Measurements from ENCODE around the gene SYT9.

SYT9 gene

DNA sequence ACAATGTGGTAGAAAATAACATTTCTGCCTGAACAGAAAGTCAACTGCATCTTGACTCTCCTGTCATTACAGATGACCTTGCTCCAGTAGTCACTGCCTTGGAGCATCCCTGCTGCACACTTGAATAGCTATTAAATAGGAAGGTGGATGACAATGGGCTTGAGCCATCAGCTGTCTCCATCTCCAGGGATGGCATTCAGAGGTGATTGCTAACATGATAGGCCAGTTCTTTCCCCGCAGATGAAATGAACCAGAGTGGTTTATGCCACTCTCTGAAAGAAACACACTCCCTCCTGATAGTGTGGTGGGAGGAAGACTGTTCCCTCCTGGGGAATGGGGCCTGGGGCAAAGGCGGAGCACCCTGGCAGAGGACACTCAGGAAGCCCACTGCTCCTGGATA lies 176.5 kb downstream of the SYT9 start:
- DNase-seq, result peak; percentile 32 to 81

DNA sequence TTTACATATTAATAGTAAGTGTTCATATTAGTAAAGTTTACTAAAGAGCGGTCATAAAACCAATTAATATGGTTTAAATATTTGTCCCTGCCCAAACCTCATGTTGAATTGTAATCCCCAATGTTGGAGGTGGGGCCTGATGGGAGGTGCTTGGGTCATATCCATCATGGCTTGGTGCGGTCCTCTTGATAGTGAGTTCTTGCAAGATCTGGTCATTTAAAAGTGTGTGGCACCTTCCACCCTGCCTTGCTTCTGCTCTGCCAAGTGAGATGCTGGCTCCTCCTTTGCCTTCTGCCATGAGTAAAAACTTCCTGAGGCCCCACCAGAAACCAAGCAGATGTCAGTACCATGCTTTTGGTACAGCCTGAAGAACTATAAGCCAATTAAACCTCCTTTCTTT lies 178.8 kb downstream of the SYT9 start:
- no peak for DNase-seq

DNA sequence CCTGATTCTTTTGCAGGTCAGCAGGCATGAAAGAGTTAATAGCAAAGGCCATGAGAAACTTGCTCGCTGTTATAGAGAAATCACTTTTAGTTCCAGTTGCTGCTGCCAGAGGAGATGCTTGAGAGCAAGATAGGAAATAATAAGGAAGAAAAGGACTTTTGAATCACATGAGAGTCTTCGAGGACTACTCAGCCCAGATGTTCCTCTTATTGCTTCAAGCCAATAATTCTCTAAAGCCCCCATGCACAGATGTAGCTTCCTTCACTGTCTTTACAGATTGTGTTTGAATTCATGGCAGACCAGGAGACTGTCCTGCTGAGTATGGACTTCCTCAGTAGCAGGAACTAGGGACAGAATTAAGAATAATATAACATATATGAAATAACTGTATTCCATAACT lies 183.5 kb downstream of the SYT9 start:
- no peak for DNase-seq

DNA sequence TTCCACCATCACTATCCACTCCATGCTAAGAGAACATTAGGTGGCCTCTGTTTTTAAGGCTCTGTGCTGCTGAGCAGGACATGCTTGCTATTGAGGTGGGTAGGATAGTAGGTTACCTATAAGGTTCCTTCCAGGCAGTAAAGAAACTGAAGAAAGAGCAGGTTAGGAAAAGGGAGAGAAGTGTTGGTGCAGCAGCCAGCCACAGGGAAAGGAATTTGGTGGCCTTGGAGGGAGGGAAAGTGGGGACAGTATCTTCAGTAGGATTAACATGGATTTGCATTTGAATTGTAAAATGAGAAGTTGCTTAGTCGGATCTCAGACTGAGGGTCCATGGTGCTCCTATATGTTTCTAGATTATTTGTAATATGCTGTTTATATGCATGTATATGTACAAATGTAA lies 184.4 kb downstream of the SYT9 start:
- DNase-seq, result no peak

DNA sequence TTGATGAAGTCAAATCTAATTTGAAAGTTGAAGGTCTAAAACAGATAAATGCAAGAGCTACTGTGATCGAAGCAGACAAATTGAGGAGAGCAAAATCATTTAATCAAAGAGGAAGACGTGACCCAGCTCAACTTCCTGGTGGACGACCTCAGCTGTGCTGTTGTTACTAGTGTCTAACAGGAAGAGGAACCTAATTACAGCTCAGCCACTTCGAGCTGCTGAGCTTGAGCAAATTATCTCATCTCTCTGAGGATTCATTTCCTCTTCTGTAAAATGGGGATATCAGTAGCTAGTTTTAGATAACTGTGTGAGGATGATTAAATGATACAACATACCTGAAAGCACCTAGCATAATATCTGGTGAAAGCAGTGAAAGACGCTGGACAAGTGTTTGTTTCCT lies 185.0 kb downstream of the SYT9 start:
- DNase-seq, result no peak

DNA sequence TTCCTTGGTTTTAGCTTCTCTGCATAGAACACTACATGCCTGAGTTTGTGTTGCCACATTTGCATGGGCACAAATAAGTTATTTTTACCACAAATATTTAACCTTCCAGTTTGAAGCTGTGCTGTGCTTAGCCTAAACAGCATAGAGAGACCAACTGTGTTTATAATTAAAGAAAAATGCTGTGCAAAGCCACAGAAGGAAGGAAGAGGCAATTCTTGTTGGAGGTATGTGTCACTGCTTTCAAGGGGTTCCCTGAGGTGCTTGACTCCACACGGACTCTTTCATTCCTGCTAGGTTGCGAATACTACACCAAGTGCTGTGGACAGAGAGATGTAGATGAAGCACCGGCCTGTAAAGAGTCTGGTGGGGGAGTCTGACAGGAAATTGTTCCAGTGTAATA lies 186.0 kb downstream of the SYT9 start:
- DNase-seq, result no peak

DNA sequence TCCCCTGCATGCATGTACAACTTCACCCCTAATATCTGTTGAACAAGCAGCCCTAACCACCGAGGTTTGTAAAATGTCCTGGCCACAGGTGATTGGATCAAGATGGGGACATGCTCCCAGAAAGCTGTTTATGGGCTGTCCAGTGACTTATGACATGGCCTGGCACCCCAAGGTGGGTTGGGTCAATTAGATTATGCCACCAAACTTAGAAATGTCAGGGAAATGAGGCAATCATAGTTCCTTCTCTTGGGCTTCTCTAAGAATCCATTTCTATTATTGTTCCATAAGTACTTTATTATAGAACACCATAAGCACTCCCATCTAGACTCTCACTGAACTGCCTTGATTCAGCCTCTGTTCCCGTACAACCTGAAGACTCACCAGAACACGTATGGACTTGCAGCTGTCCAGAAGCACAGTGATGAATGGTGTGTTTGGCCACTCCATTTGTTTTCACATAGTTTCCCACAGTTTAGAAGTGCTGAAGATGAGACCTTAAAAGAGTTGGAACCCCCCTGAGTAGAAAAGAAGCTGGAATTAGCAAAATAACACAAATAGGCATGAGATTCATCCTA lies 188.1 kb downstream of the SYT9 start:
- DNase-seq, result no peak

DNA sequence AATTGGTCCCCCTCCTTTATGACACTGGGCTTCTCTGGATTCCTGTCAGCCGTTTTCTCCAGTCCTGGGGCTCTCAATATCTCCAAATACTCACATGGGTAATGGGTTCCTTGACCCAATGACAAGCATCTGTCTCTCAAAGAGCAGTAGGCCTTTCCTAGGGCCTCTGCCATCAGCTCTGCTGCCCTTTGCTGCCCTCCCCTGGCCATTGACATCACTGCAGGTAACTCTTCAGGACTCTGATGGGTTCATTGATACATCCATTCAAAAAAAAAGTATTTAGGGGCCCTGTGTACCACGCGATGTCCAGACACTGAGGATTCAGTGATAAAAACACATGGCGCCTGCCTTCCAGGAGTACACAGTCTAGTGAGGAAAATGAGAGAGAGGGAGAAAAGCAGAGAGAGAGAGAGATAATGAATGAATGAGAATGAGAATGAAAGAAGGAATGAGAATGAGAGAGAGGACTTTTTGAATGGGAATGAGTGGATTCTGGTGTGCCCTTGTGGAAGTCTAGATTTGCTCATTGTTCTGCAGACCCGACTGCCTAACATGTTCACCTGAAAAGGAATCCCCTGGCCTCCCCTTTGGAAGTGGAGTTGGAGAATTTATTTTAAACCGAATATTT lies 191.0 kb downstream of the SYT9 start:
- DNase-seq, result peak; percentile 48 to 56

DNA sequence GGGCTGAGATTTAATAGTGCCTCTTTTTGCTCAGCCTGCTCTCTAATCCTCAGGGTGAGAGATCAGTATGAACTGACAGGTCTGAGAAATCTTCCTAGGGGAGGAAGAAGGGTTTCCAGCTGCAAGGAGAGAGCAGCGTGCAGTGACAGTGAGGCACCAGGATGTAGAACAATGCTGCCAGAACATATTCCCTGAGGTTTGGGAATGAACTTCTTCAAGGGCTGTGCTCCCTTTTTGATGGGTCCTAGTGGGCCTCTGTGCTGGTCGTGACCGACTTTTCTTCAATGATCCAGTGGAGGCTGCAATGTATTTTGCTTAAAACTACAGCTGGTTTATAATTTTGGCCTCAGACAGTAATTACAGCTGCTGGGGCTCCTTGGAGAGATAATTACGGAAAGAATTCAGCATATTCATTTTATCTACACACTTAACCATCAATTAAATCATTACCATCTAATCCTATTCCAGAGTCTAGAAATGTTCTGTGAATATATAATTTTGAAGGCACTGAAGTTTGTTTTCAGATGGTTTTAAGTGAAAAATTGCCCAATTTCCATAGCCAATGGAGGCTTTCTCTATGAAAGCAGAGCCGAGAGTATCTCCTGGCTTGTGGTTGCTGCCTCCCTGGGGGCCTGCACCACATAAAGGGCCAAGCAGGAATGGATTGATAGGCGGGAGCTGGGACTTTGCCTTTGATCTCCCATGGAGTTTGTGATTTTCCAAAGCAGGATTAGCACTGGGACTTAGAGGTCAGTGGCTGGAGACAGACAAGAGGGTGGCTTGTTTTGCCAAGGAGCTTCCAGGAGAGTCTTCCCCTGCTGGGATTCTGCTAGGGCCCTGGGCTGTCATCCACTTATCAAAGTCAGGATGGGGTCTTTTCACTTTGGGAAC lies 192.6 kb downstream of the SYT9 start:
- DNase-seq, result no peak

DNA sequence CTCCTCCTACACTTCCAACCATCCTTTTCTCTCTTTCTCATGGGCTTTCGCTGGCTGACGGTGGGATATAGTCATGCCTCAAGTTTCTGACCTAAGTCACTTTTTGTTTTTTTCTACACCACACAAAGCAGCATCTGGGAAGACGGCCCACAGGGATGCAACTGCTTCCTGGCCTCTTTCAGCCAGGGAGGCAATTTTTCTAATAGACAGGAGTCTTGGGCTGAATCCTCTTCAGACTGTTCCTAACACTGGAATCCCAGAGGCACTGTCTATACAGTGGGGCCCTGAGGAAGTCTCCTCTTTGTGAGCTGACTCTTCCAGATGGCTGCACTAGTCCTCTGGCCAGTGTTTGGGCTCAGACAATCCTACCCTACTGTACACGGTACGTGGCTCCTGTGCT lies 193.9 kb downstream of the SYT9 start:
- DNase-seq, result no peak

DNA sequence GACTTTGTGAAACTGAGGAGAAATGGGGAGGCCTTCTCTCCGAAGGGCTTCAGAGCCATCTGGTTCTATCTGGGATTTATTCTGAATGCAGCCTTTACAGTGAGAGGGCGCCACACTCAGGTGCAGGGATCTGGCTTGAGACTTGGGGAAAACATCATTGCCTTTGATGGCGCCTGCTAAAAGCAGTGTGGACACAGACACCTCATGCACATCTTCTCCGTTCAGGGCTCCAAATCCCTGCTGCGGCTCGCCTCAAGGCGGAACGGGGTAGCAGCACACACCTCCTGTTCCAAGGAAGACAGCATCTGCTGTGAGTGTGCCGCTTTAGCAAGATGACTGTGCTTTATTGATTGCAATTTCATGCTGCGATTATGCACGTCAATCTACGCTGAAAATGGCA lies 196.5 kb downstream of the SYT9 start:
- peak in 1 of 2 experiments; percentile 22 for DNase-seq

DNA sequence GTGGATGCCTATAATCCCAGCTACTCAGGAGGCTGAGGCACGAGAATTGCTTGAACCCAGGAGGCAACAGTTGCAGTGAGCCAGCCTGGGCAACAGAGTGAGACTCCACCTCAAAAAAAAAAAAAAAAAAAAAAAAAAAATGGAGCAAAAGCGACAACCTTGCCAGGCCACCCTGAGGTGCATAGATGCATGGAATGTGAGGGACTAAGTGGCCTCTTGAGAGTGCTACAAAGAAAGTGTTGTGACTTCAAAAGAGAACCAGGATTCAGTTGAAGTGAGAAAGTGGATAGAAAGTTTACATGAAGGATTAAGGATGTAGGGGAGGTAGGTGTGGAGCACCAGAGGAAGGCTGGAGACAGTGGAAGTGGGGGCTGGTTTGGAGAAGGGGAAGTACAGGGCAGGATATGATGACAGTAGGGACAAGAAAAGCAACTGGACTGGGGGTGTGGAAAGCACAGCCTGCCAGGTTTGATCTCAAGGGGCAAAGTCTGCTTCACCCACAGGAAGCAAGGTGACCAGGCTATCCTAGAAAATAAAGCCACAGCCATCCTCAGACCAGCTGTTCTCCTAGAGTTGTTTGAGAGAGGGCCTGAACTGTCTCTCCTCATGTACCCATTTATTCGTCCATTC lies 197.6 kb downstream of the SYT9 start:
- no peak for DNase-seq

DNA sequence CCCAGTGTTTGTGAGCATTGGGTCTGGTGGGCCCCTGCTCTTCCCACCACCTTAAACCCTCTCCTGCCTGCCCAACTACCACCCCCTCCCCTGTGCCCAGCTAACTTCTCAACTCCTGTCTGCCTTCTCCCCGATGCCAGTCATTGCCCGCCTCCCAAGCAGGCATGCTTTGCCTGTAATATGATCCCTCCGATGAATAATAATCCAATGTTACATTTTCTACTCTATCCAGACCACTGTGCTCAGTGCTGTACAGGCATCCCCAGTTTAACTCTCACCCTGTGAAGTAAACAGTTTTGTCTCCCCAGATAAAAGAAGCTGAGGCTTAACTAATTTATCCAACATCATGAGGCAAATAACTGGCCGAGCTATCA lies 198.1 kb downstream of the SYT9 start:
- DNase-seq, result no peak

DNA sequence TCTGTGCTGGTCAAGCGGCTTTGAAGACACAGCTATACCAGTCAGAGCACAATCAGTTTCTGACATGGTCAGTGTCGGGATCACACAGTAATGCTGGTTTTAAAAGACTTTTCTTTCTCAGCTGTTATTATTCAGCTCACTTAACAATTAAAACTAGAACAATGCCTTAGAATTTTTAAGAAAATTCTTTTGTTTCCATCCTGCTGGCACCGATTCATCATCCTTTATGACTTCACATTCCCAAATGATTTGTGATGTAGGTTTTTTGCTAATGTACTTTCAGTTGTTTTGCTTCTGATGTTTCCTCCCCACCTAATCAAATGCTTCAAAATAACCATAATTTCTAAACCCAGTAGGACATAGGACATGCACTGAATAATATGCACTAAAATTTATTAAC lies 199.1 kb downstream of the SYT9 start:
- DNase-seq, result no peak

DNA sequence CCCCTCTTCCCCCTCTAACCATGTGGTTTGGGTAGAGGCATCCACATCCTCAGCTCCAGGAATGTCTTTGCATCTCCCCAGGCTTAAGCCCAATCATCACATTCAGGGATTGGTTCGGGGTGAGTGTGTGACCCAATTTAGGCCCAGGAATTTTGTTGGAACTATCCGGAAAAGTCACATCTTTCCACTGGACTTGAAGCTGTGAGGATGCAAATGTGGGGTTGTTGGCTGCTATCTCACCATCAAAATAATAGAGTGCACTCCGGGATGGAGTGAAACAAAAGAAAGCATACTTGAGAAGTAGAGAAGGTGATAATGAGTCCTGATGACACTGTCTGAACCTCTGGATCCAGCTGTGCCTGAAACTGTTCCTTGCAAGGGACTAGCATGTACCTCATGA lies 199.8 kb downstream of the SYT9 start:
- DNase-seq, result no peak

DNA sequence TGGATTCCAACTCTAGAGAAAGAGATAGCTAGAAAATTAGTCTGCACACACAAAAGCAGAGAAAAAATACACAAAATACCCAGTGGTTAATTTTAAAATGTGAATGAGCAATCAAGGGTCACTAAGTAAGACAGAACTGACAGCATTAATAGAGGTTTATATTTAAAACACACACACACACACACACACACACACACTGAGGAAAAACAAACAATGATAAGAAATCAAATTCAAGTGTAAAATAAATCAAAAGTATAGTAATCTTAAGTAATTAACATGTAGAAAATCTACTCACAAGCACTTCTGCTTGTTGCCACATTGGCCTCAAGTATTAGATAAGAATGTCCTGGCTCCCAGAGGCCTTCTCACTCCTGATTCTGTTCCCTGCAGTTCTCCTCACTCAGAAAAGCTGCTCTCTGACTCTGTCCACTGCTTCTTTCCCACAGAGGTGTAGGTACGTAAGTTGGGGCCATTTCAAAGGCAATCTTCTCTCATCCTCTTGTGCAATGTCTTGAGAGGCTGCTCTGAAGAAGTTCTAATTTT lies 200.3 kb downstream of the SYT9 start:
- DNase-seq, result no peak

DNA sequence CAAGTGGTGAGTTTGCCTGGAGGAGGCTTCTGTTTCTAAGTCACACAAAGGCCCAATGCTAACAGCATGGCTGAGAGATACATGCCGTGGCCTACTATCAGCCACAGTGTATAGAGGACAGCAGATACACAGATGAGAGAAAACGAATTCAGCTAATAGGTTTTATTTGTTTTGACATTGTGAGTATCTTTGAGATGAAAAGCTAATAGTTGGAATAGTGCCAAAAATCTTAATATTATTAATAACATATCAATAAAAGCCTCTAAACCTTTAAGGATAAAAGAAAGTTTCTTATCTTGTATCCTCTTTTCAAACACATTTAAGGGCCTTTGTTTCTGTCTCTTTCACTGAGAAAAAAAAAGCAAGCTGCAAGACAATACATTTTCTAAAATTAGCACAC lies 203.2 kb downstream of the SYT9 start:
- DNase-seq, result no peak

DNA sequence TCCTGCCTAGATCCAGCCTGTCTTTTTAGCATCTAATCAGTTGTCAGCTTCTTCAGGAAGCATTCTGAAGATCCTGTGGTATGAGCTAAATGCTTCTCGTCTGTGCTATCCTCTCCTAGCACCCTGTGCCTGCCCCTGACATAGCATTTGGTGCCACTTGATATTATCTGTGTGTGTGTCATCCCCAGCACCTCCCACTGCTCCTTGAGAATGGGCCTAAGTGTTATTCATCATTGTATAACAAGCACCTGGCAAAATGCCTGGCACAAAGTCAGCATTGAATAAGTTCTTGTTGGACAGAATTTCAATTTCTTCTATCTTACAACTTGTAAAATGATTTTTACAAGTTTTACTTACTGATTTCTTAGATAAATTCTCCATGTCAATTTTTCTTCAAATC lies 205.5 kb downstream of the SYT9 start:
- no peak for DNase-seq

DNA sequence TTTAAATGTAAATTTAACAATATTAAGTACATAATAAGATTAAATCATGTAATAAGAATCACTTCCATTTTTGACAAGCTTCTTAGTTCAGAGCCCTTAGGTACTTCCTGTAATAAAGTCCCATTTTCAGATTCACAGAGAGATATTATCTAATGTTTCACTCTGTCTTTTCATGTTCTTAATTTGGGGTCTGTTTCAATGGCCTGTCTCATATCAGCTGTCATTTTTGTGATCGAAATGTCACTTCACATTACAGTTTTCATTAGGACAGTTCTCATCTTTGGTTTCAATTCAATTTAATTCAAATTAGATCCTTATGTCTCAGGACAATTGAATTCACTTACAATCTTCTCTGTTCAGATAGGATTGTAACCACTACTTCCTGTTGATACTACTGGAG lies 211.0 kb downstream of the SYT9 start:
- DNase-seq, result no peak

DNA sequence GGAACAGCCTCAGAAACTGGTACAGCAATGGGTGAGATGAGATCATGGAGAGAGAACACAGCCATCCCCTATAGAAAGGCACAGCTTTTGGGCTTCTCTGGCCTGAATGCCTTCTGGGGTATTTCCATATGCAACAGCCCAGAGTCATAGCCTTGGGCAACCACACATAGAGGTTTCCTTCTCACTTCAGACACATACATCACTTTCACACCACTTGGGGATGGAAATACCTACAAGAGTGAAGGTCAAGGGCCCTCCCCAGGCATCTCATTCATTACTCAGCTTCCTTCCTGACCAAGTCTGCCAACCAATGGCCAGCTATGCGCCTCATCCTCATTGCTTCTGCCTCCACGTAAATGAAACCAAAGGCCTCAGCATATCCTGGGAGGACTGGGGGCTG lies 215.9 kb downstream of the SYT9 start:
- DNase-seq, result no peak

DNA sequence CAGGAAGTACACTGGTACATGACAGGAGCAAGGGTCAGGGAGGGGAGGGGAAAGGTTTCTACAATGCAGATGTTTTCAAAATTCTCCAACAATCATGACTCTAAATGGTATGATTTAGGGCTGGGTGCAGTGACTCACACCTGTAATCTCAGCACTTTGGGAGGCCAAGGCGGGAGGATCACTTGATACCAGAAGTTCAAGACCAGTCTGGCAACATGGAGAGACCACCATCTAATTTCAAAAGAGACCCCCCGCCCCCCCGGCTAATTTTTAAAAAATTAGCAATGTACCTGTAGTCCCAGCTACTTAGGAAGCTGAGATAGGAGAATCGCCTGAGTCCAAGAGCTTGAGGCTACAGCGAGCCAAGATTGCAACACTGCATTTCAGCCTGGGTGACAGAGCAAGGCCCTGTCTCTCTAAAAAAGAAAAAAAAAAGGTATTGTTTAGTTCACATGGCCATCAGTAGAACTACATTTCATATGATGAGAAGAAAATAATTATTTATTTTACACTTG lies 217.7 kb downstream of the SYT9 start:
- no peak for DNase-seq

DNA sequence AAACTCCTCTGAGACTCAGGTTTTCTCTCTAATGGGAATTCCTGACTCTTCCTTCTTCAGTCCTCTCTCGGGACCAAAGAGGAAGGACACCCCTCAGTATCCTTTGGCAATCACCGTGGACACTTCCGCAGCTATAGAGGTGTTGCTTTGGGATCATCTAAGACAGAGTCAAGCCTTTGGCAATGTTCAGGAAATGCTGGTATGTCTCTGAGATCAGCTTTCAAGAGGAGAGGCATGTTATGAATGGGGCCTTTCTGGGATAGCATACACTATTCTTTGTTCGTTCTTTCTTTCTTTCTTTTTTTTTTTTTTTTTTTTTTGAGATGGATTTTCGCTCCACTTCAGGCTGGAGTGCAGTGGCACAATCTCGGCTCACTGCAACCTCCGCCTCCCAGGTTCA lies 219.4 kb downstream of the SYT9 start:
- no peak for DNase-seq

DNA sequence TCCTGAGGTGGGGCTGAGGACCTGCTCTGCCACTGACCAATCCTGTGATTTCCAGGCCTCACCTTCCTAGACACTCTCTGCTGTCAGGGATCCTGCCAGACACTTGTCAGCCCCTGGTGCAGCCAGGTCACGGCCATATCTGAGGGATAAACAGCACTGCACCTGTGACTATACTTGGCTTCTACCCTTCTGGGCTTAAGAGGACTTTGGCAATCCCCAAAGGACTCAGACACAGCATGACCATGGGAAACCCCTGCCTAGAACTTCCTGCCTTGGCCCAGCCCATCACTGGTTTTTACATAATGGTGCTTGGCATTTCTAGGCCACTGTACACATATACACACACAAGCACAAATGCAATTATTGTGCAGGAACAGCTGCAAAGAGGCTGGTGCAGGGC lies 222.0 kb downstream of the SYT9 start:
- no peak for DNase-seq
